ENCODE measurements around the gene SPIB. TPM values are rescaled to one million over a fixed set of nuclear protein-coding genes. Genes with fewer than 3 reads are reported as not detected.
"Not testable (repeated sequence)": the region's sequence is repeated elsewhere in the genome, so short reads cannot be mapped to it uniquely, and the experiment has no call there.

SPIB gene
- total RNA-seq, 2 experiments from 2014 or later = 0.57 to 0.96 TPM

DNA sequence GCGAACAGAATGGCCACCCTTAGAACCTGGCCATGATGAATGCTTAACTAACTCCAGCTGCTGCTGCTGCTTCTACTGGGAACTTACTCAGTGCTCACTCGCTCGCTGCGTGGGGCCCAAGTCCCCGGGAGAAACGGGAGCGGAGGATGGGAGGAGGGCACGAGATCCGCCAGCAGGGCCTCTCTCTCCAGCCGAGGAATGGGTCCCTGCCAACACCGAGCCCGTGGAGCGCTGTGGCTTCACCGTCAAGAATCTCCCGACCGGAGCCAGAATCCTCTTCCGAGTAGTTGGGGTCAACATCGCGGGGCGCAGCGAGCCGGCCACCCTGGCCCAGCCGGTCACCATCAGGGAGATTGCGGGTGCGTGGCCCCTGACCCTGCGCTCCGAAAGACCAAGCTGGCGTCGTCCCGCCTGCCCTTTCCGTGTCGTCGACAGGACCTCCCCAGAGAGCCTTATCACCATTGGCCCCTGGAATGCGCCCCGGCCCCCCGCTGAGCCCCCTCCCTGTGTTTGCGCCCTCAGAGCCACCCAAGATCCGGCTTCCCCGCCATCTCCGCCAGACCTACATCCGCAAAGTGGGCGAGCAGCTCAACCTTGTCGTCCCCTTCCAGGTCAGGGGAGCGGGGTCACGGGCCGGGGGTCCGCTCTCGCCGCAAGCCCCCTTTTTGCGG is 39.8 kb downstream of the SPIB start:
- CTCF ChIA-PET = no interaction called here
- POLR2A ChIA-PET = no interaction called here

DNA sequence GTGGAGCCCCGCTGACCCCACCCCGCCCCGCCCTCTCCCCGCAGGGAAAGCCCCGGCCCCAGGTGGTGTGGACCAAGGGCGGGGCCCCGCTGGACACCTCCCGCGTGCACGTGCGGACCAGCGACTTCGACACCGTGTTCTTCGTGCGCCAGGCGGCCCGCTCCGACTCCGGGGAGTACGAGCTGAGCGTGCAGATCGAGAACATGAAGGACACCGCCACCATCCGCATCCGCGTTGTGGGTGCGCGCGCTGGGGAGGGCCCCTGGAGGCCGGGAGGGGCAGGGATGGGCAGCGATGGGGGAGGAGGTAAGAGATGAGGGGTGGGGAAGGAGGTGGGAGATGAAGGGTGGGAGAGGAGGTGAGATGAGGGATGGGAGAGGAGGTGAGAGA is 40.3 kb downstream of the SPIB start:
- POLR2A ChIA-PET = no interaction called here
- CTCF ChIA-PET = no interaction called here

DNA sequence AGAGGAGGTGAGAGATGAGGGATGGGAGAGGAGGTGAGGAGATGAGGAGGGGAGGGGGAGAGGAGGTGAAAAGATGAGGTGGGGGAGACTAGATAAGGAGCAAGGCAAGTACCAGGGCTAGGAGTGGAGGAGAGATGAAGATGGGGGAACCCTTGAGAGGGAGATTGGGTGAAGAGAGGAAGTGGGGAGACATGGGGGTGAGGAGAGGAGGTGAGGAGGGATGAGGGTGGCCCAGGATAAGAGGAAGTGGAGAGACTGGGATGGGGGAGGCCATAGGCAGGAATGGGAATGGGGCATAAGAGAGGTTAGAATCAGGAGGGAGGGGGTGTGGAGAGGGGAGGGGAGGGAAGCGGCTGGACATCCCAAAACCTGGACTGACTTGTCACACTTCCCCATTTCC is 40.9 kb downstream of the SPIB start:
- POLR2A ChIA-PET = no interaction called here

DNA sequence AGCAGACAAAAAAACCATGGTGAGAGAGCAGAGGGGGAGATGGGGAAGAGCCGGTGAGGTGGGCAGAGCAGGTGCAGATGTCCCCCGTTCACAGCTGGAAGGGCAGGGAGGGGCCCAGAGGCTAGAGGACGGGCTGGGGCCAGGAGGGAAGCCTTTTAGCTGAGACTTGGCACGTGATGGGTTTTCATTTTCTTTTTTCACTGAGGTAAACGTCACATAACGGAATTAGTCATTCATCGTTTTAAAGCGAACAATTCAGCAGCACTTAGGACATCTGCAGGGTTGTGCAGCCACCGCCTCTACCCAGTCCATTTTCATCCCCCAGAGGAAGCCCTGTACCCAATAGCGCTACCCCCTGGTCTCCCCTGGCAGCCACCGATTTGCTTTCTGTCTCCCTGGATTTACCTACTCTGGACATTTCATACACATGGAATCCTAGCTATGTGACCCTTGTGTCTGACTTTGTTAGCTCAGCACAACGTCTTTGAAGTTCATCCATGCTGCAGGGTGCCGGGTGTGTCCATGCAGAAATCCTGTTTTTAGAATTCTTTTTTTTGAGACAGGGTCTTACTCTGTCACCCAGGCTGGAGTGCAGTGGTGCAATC is 41.5 kb downstream of the SPIB start:
- ChIA-PET CTCF (interaction anchor here (0.9 to 2.0 kb wide), 5 partner anchors 45 to 103 kb away, joined by 3 to 7 read pairs (median 6); no protein-coding TSS in a partner anchor), POLR2A (no interaction called here)

More for the DNA sequence above, 40.9 kb downstream of the SPIB start:
- CTCF ChIA-PET = interaction anchor here (1.5 to 2.0 kb wide), 3 partner anchors 44 to 102 kb away, joined by 5 to 7 read pairs (median 6); no protein-coding TSS in a partner anchor

DNA sequence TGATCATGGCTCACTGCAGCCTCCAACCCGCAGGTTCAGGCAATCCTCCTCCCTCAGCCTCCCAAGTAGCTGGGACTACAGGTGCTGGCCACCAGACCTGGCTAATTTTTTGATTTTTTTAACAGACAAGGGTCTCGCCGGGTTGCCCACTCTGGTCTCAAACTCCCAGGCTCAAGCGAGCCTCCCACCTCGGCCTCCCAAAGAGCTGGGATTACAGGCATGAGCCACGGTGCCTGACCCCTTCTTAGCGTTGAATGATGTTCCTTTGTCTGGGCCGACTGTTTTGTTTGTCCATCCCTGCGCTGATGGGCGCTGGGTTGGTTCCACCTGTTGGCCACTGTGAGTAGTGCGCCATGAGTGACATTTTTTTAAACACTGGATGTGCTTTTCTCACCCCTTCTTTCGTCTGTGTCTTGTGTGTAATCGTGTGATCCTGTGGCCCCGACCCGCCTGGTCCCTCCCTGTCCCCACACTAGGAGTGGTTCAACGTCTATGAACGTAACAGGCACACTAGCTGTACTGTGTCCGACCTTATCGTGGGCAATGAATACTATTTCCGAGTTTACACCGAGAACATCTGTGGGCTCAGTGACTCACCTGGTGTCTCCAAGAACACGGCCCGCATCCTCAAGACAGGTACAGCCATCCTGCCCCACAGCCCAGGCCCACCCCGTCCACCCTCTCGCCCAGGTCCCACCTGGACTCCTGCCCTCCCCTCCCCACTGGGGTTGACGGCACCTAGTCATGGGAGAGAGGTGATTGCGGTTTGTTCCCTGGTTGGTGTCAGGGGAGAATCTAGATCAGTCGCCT is 42.5 kb downstream of the SPIB start:
- POLR2A ChIA-PET = no interaction called here

DNA sequence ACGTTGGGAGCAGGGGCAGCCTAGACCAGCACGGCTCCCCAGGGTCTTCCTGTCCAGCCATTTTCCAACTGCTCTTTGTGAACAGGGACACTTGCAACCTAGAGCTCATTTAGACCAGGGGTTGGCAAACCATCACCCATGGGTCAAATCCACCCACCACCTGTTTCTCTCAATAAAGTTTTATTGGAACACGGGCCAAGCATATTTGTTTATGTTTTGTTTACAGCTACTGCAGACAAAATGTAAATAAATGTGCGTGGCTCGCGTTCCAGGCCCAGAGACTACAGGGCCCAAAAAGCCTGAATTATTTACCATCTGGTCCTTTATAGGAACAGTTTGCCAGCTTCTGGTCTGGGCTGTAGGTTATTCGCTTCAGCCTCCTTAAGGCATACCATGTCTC is 44.2 kb downstream of the SPIB start:
- POLR2A ChIA-PET = interaction anchor here (0.9 kb wide), 1 partner anchor 105 kb away, joined by 3 read pairs; no protein-coding TSS in a partner anchor
- CTCF ChIA-PET = interaction anchor here (0.8 to 1.5 kb wide), 3 partner anchors 52 to 97 kb away, joined by 3 to 6 read pairs (median 3); partner anchors contain the start of gene NAPSA

More for the DNA sequence above, 42.5 kb downstream of the SPIB start:
- CTCF ChIA-PET = interaction anchor here (0.9 to 2.0 kb wide), 7 partner anchors 46 to 104 kb away, joined by 3 to 7 read pairs (median 6); no protein-coding TSS in a partner anchor

DNA sequence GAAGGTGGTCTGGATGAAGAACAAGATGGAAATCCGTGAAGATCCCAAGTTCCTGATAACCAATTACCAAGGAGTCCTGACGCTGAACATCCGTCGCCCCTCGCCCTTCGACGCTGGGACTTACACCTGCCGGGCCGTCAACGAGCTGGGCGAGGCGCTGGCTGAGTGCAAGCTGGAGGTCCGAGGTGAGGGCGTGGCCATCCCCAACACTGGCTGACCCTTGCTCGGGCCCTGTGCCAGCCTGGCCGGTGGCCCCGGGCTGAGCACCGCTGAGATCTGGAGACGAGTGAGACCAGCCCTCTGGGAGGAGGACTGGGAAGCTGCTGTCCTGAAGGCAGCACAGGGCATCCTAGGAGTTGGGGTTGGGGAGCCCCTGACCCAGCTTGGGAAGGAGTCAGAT is 45.6 kb downstream of the SPIB start:
- ChIA-PET CTCF (interaction anchor here (0.9 kb wide), 1 partner anchor 214 kb away, joined by 3 read pairs; no protein-coding TSS in a partner anchor), POLR2A (no interaction called here)

DNA sequence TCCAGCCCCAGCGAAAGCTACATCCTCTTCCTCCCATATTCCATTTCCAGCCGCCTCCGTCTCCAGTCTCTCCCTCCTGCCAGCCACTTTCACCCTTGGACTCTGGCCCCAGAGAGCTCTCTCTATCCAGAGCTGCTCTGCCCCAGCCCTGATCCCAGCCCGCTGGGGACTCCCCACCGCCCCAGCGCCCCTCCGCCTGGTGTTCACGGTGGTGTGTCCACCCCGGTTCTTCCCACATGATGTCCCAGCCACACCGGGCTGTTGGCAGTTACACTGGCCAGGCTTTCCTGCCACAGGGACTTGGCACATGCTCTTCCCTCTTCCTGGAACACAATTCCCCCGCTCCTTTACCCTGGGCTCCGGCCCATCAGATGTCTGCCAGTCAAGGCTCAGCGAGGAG is 46.3 kb downstream of the SPIB start:
- CTCF ChIA-PET = interaction anchor here (1.6 kb wide), 1 partner anchor 108 kb away, joined by 4 read pairs; no protein-coding TSS in a partner anchor

DNA sequence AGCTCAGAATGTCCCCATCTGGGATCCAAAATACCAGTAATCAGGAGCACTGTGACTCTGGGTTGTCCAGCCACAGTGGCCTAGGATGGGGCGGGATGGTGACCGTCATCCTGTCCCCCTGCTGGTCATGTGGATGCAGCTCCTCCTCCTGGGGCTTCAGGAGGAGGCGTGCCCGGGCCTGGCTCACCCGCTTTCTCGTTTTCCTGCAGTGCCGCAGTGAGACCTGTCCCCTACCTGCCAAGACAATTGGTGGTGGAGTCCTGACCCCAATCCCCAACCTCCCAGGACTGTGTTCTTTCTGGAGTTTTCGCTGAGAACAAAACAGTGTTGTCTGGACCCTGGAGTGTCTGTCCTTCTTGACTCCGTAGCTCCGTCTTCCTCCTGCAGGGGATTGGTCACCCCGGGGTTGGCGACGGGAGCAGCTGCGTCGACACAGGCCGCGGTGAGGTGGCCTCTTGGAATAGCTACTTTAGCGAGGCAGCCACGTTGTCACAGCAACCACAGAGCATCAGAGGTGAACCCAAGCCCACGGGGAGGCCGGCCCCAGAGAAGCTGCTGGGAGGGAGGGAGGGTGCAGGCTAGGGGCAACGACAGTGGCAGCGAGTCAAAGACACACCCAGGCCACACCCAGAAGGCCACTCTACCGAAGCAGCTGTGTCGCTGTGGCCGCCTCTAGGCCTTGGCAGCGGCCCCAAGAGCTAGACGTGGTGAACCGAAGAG is 47.4 kb downstream of the SPIB start:
- ChIA-PET CTCF (interaction anchor here (1.6 kb wide), 1 partner anchor 109 kb away, joined by 4 read pairs; no protein-coding TSS in a partner anchor), POLR2A (no interaction called here)

More for the DNA sequence above, 46.3 kb downstream of the SPIB start:
- POLR2A ChIA-PET = no interaction called here

DNA sequence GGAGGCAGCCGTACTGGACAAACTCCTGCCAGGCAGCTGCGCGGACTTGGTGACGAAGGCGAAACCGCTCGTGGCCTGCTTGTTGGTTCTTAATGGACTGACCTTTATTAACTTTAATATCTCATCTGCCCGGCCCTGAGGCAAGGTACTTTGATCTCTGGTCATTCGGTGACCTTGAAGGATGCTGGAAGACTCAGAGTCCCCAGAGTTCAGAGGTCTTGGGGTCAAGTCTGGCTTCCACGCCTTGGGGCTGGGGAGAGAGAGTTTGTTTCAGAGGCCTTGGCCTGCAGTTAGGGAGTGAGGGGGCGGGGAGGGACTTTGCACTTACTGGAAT is 47.9 kb downstream of the SPIB start:
- POLR2A ChIA-PET = no interaction called here

DNA sequence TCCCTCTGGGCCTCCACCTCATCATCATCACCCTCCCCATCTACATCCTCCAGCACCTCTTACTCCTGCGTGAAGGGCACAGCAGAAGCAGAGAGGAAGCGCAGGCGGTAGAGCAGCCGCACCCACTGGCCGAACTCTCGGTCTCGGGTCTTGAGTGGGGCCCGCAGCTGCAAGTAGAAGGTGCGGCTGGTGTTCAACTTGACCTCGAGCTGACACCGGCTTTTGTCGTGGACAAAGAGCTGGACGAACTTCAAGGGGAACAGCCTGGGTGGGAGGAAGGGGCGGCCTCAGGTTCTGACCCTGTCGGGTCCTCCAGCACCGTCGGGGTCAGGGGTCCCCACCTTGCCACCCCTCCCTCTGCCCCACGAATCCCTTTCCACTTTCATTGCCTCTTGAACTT is 48.8 kb downstream of the SPIB start:
- POLR2A ChIA-PET = no interaction called here
- CTCF ChIA-PET = no interaction called here

More for the DNA sequence above, 47.9 kb downstream of the SPIB start:
- CTCF ChIA-PET = no interaction called here

DNA sequence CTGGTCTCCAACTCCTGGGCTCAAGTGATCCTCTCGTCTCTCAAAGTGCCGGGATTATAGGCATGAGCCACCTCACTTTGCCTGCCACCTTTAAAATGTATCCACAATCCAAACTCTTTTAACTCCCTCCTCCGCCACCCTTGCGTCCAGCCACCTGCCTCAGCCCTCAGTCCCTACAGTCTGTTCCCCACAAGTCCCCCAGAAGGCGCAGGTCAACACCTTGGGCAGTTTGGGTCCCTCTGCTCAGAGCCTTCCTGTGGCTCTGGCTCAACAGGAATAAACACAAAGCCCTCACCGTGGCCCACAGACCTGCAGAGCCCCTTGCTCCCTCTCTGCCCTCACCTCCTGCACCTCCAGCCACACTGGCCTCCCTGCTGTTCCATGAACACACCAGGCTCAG is 50.1 kb downstream of the SPIB start:
- CTCF ChIA-PET = no interaction called here
- POLR2A ChIA-PET = no interaction called here

DNA sequence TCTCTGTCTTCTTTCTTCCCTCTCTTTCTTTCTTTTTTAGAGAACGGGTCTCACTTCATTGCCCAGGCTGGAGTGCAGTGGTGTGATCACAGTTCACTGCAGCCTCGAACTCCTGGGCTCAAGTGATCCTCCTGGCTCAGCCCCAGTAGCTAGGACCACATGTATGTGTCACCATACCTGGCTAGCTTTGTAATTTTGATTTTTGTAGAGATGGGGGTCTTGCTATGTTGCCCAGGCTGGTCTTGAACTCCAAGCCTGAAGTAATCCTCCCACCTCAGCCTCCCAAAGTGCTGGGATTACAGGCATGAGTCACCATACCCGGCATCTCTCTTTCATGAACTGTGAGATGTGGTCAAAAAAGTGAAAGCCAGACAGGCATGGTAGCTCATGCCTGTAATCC is 54.6 kb downstream of the SPIB start:
- POLR2A ChIA-PET = interaction anchor here (0.5 kb wide), 1 partner anchor 81 kb away, joined by 6 read pairs; no protein-coding TSS in a partner anchor
- CTCF ChIA-PET = not testable (repeated sequence)

DNA sequence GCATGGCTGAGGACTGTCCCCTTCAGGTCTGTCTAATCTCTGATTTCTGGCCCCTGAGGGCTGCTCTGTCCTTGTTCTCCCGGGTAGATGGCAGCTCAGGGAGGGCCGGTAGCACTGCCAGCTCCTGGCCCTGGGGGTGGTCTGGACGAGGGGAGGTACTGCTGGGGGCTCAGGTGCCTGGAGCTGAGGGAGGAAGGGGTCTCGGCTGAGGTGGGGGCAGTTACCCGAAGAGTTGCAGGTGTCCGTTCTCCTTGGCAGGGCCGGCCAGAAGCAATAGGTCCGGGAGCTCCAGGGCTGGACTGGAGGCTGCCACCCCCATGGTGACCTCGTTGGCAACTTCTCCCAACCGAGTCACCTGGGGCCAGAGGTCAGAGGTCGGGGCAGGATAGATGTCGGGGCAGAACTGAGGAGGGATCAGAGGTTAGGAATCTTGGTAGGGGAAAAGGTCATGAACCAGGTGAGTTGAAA is 56.4 kb downstream of the SPIB start:
- CTCF ChIA-PET = interaction anchor here (0.6 to 1.0 kb wide), 3 partner anchors 118 to 620 kb away, joined by 3 to 5 read pairs (median 3); no protein-coding TSS in a partner anchor
- POLR2A ChIA-PET = no interaction called here

DNA sequence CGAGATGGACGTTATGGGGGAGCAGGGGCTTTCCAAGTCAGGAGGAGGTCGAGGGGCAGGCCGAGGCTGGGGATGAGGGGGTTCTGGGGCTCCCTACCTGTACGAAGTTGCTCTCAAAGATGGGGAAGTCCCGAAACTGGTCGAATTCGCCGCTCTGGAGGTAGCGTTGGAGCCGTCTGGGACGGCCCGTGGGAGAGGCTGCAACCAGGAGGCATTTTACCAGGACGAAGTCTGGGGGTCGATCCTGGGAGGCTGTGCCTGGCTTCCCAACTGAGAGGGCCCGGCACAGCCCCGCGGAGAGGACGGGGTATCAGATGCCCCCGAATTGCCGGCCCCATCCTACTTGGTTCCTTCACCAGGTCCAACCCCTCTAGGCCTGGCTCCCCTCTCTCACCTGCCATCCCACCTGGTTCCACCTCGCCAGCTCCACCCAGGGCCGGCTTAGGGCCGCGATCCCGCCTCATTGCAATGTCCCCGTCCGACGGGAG is 57.0 kb downstream of the SPIB start:
- CTCF ChIA-PET = no interaction called here
- POLR2A ChIA-PET = interaction anchor here (0.5 kb wide), 1 partner anchor 14 kb away, joined by 3 read pairs; no protein-coding TSS in a partner anchor

DNA sequence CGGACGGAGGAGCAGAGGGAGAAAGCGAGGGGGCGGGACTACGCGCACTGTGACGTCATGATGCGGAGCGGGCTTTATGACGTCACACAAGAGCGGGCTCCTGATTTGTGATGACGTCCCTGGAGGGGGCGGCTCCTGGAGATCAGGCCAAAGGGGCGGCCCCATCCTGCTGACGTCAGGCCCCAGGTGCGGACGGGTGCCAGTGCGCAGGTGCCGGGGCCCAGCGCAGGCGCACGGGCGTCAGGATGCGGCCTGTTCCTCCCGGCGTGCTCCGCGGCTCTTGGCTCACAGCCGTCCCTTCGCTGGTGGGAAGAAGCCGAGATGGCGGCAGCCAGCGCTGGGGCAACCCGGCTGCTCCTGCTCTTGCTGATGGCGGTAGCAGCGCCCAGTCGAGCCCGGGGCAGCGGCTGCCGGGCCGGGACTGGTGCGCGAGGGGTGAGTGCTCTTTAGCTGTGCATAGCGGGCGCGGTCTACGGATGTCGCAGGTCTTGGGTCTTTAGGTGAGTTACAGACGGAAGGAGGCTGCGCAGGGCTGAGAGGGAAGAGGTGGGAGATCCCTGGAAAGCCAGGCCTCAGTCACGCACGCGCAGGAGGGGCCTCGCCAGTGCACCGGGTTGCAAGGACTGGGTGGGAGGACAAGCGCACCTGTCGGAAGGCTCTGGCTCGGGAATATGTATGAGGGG is 57.6 kb downstream of the SPIB start, which contains the start of the genes EMC10 and GARIN5A:
EMC10 (plus strand) TSS at position 284 of the 683 bp plus-strand sequence; CDS start at position 322, 38 bp downstream.
GARIN5A (minus strand) TSS at position 625 of the 683 bp plus-strand sequence; CDS start at position 165, 460 bp downstream.
- ChIA-PET CTCF (no interaction called here), POLR2A (interaction anchor here (0.5 kb wide), 1 partner anchor 13 kb away, joined by 3 read pairs; no protein-coding TSS in a partner anchor)

DNA sequence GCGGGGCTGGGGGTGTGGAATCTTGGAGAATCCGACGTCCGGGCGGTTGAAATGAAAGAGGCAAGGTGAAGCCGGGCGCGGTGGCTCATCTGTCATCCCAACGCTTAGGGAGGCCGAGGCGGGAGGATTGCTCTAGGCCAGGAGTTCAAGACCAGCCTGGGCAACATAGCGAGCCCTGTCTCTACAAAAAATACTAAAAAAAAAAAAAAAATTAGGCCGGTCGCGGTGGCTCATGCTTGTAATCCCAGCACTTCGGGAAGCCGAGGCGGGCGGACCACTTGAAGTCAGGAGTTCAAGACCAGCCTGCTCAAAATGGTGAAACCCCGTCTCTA is 58.1 kb downstream of the SPIB start:
- CTCF ChIA-PET = no interaction called here
- POLR2A ChIA-PET = no interaction called here

DNA sequence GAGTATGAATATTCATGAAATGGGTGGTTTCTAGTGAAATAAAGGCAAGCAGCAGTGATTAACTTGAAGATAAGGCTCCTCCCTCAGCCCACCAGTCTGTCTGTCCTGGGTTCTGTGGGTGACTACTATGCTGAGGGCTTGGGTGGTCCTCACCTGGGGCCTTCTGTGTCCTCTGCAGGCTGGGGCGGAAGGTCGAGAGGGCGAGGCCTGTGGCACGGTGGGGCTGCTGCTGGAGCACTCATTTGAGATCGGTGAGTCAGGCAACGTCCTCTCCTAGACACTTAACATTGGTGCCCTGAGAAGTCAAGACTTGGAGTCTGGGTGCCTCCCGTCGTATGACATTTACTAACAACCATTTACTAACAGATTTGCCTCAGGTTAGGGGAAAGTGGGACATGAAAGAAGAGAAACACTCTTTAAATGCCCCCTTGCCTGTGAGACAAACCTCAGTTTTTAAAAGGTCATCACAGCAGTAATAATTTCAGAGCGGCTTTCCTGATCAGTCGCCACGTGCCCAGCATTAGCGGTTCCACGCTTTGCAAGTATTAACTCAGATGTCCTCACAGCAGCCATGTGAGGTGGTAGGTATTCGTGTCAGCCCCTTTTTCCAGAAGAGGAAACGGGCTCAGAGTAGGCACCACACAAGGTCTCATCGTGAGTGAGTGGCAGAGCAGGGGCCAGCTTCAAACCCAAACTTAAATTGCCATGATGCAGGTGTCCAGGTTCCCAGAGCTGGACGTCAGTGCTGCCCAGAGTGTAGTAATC is 59.2 kb downstream of the SPIB start:
- ChIA-PET CTCF (interaction anchor here (1.3 kb wide), 1 partner anchor 121 kb away, joined by 5 read pairs; no protein-coding TSS in a partner anchor), POLR2A (no interaction called here)
